ENCODE measurements around the gene FOXF1. TPM values are rescaled to one million over a fixed set of nuclear protein-coding genes. Genes with fewer than 3 reads are reported as not detected.

Gene FOXF1
- total RNA-seq, 2 donors from 2014 or later, result 6.3 to 12.1 TPM

DNA sequence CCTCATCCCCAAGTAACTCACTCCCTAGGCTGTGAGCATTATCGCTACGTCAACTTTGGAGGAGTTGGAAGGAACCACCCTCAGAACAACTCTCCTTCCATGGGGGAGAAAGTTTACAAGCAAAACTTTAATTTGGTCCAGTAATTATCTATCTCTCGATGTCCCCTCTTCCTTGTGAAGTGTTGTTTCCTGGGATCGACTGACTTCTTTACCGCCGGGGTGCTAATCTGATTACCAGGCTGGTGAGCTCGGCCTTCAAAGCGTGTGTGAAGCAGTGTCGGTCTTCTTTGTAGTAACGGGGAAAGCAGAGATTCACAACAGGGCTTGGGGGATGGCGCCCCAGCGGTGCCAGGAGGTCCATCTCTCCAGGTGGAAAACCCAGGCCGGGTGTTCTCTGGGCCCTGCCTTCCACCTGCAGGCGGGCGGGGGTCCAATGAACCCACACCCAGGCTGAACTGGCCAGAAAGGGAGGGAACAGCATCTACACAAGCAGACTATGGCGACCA, 14.5 kb upstream of the FOXF1 start:
- peak overlapping the region; percentile 1 for H3K4me3 ChIP-seq
- TF ChIP-seq, protein P1, sequence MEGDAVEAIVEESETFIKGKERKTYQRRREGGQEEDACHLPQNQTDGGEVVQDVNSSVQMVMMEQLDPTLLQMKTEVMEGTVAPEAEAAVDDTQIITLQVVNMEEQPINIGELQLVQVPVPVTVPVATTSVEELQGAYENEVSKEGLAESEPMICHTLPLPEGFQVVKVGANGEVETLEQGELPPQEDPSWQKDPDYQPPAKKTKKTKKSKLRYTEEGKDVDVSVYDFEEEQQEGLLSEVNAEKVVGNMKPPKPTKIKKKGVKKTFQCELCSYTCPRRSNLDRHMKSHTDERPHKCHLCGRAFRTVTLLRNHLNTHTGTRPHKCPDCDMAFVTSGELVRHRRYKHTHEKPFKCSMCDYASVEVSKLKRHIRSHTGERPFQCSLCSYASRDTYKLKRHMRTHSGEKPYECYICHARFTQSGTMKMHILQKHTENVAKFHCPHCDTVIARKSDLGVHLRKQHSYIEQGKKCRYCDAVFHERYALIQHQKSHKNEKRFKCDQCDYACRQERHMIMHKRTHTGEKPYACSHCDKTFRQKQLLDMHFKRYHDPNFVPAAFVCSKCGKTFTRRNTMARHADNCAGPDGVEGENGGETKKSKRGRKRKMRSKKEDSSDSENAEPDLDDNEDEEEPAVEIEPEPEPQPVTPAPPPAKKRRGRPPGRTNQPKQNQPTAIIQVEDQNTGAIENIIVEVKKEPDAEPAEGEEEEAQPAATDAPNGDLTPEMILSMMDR (IDR thresholded peaks at IDR 0.05), result no peak
- no peaks in the 10 kb centered on the region for H3K9me3 ChIP-seq
- peaks cover 63% of the 10 kb centered on the region for H3K27me3 ChIP-seq
- intact Hi-C loops (cut with DNase I), result no loop called here
- H3K9ac ChIP-seq (ENCODE audit: low read depth in 2 of 2, low read length in 2 of 2), result peak overlapping the region; percentile 55 to 66
- no peak for DNase-seq
- no peaks in the 10 kb centered on the region for H3K36me3 ChIP-seq
- no peaks in the 10 kb centered on the region for H3K4me1 ChIP-seq
- H3K27ac ChIP-seq, result peak overlapping the region; percentile 91

DNA sequence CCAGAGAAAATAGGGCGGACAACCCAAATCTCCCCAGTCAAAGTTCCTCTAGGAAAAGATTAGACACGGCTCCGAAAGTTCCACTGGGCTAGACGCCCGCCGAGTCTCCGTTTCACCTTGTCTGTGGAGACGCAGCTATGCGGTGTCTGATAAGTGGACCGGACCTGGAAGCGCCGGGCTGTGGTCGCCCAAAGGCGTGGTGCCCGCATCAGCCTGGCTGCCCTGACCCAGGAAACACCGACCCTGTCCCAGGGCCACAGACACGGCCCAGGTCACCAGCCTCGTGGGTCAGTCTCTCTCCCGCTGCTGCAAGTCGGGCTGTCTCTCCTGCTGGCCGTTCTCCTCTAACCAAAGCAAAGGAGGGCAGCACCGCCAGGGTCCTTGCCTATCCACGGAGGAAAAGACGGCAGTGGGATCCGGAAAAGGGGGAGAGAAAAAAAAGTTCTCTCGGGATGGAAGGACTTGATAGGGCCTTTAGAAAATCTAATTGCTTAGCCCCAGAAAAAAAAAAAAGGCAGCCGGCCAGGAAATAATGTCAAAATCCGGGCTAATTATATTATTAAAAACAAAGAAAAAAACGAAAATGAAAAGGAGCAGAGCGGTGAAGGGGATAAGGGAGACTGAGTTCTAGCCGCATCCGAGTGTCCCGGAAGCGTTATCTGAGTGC, 13.9 kb upstream of the FOXF1 start:
- H3K9me3 ChIP-seq, result no peaks in the 10 kb centered on the region
- H3K27ac ChIP-seq, result peak overlapping the region; percentile 91
- H3K27me3 ChIP-seq, result peaks cover 69% of the 10 kb centered on the region
- H3K4me3 ChIP-seq, result peak overlapping the region; percentile 1
- no peak for DNase-seq
- intact Hi-C loops (cut with DNase I), result no loop called here
- no peaks in the 10 kb centered on the region for H3K36me3 ChIP-seq
- TF ChIP-seq, protein P1 (IDR thresholded peaks at IDR 0.05), result no peak
- H3K9ac ChIP-seq (ENCODE audit: low read depth in 2 of 2, low read length in 2 of 2), result peak overlapping the region; percentile 55 to 66
- no peaks in the 10 kb centered on the region for H3K4me1 ChIP-seq

DNA sequence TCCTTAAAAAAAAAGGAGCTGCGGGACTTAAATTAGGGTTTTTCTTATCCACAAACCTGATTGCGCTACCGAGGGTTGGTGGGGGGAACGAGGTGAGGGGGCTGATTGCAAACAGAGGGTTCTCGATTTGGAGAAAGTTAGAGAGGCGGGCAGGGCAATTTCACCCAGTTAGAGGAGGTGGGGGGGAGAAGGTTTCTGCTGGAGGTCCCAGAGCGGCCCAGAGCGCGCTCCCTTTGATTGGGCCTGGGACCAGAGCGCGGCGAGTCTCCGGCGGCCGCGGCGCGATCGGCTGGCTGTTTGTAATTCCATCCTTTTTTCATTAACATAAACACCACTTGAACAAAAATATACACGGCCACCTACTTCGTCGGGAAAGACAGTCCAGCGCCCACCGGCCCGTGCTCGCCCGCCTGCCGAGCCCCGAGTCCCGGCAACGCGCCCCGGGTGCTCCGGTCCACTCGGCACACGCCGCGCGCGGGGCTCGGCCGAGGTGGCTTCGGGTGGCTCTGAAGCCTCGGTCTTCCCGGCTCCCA, 13.3 kb upstream of the FOXF1 start:
- no peaks in the 10 kb centered on the region for H3K36me3 ChIP-seq
- DNase-seq, result no peak
- peaks cover 69% of the 10 kb centered on the region for H3K27me3 ChIP-seq
- H3K9me3 ChIP-seq, result no peaks in the 10 kb centered on the region
- H3K9ac ChIP-seq (ENCODE audit: low read depth in 2 of 2, low read length in 2 of 2), result peak overlapping the region; percentile 55 to 66
- no peaks in the 10 kb centered on the region for H3K4me1 ChIP-seq
- intact Hi-C loops (cut with DNase I), result no loop called here
- H3K4me3 ChIP-seq, result peak overlapping the region; percentile 19
- TF ChIP-seq, protein P1 (IDR thresholded peaks at IDR 0.05), result no peak
- H3K27ac ChIP-seq, result peak overlapping the region; percentile 91

DNA sequence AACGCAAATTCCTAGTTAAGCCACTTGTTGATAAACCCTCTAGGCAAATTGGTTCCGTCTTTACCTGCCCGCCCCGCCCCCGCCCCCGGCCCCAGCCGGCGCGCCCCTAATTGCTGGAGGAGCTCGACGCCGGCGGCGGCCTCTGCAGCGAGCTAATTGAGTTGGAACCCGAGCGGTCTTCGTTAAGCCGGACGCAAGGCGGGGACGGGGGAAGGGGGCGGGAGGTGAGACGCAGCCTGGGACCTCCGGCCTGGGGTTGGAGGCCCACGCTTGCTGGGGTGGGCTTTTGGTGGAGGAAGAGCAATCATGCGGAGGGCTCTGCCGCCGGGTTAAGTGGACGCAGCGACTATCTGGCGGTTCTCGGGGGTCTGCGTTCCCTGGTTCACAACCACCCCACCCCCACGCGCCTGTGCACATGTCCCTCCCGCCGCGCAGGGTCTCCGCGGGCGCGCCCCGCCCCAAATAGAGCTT, 12.7 kb upstream of the FOXF1 start:
- intact Hi-C loops (cut with DNase I), result no loop called here
- Histone ChIP-seq H3K9ac (ENCODE audit: low read depth in 2 of 2, low read length in 2 of 2) (peak overlapping the region in 1 of 2 donors; percentile 63), H3K27me3 (peaks cover 75% of the 10 kb centered on the region), H3K4me1 (no peaks in the 10 kb centered on the region), H3K9me3 (no peaks in the 10 kb centered on the region), H3K36me3 (no peaks in the 10 kb centered on the region), H3K27ac (peak overlapping the region; percentile 91), H3K4me3 (peak overlapping the region; percentile 19)
- TF ChIP-seq, protein P1 (IDR thresholded peaks at IDR 0.05), result no peak
- no peak for DNase-seq

DNA sequence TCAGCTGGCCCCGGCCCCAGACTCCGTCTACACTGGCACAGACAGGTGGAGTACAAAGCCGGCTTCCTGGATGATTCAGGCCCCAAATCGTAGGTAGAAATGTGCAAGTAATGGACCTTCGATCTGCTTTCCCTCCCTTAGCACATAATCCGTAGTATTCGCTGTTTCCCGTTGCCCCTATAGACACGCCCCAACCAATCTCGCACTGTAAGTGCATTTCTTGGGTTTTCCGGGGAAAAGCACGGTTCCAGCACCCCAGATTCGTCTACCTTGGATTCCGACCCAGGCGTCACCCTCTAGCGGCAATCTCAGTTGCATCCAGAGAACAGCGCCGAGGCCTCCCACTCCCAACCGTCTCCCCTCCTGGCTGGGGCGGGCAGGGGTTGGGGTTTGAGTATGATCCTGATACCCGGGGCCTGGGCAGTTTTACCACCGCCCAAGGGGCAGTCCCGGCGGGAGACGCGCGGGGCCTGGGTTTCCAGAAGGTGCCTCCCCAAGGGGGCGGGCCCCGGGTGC, 12.1 kb upstream of the FOXF1 start:
- Histone ChIP-seq H3K27ac (peak overlapping the region; percentile 91), H3K36me3 (no peaks in the 10 kb centered on the region), H3K9me3 (no peaks in the 10 kb centered on the region), H3K4me1 (no peaks in the 10 kb centered on the region), H3K27me3 (peaks cover 78% of the 10 kb centered on the region), H3K9ac (ENCODE audit: low read depth in 2 of 2, low read length in 2 of 2) (peak overlapping the region; percentile 40 to 63), H3K4me3 (peak overlapping the region; percentile 19)
- TF ChIP-seq, protein P1 (IDR thresholded peaks at IDR 0.05), result no peak
- intact Hi-C loops (cut with DNase I), result no loop called here
- DNase-seq, result no peak
